A549 (cell line): ENCODE results near the gene PAQR8. TPM values are rescaled to one million over a fixed set of nuclear protein-coding genes. Genes with fewer than 3 reads are reported as not detected.

Source experiments
- ATAC-seq, 2 experiments: fragments of 200-7000 bp in 1 of 2; fragments of >200 bp in 1 of 2; cut with Nextera tagmentation in 1 of 2; cut with Tn5 transposase in 1 of 2; 3 replicates each; pipeline versions ENCODE4 v1.8.0 to v1.9.1; 2018 to 2020; ENCODE audit warnings: mild to moderate bottlenecking in 1 of 2, moderate library complexity in 1 of 2
- CTCF ChIA-PET: fragments of 300-600 bp; sonication (Branson Sonifier 250); formaldehyde crosslinking; extraction: SDS; loops from one replicate; lab custom pipeline; 2021; ENCODE audit warnings: antibody characterized with exemption, inconsistent platforms; lab: Yijun Ruan, JAX
- POLR2A ChIA-PET: fragments of 350-600 bp; formaldehyde crosslinking; extraction: SDS; loops from one replicate; lab custom pipeline; 2021; ENCODE audit warnings: antibody characterized with exemption, inconsistent platforms; lab: Yijun Ruan, JAX
- DNase-seq, 2 experiments: peaks; one replicate each; pipeline versions ENCODE4 v3.0.0 to v3.0.0-alpha.2; 2011 to 2016; ENCODE audit warnings: low read depth in 1 of 2, low spot score in 1 of 2
- FAIRE-seq: peaks from 2 replicates; lab custom pipeline; 2011; peaks lifted over from hg19 to GRCh38; lab: Jason Lieb, UNC
- H3K27ac ChIP-seq, 2 experiments: fragments of >200 bp; sonication (Bioruptor Twin); formaldehyde crosslinking; 3 replicates each; pipeline ENCODE4 v1.5.1; 2016 to 2017
- H3K4me1 ChIP-seq: fragments of >200 bp; sonication (Bioruptor Twin); formaldehyde crosslinking; 3 replicates; pipeline ENCODE4 v1.6.1; 2016
- H3K4me2 ChIP-seq: fragments of >200 bp; sonication (Bioruptor Twin); formaldehyde crosslinking; 3 replicates; pipeline ENCODE4 v1.6.1; 2016
- H3K4me3 ChIP-seq: fragments of >200 bp; sonication (Bioruptor Twin); formaldehyde crosslinking; 3 replicates; pipeline ENCODE4 v1.5.1; 2016
- H3K9me3 ChIP-seq: fragments of >200 bp; sonication (Bioruptor Twin); formaldehyde crosslinking; 3 replicates; pipeline ENCODE4 v1.6.1; 2016
- BHLHE40 ChIP-seq: IDR thresholded peaks from 2 replicates; pipeline ENCODE4 v1.6.1; 2012; ENCODE audit warnings: low read depth, low read length, inconsistent platforms
- CBX2 ChIP-seq: fragments of 200-600 bp; sonication (generic); IDR thresholded peaks from 2 replicates; pipeline ENCODE4 v1.6.1; 2016; ENCODE audit warnings: low read depth, mild to moderate bottlenecking, borderline replicate concordance
- CHD2 ChIP-seq: fragments of 150-350 bp; IDR thresholded peaks from 2 replicates; pipeline ENCODE4 v1.6.1; 2014; ENCODE audit warnings: low read length; ENCODE audit not compliant: partially characterized antibody
- CHD4 ChIP-seq: fragments of 200-600 bp; sonication (generic); IDR thresholded peaks from 2 replicates; pipeline ENCODE4 v1.6.1; 2016; ENCODE audit warnings: antibody characterized with exemption, mild to moderate bottlenecking, borderline replicate concordance
- EHMT2 ChIP-seq: fragments of 200-600 bp; sonication (generic); IDR thresholded peaks from 2 replicates; pipeline ENCODE4 v1.6.1; 2016; ENCODE audit warnings: antibody characterized with exemption, low read depth, mild to moderate bottlenecking, moderate library complexity
- EP300 ChIP-seq, 2 experiments: fragments of >200 bp; sonication (Bioruptor Twin); formaldehyde crosslinking; IDR thresholded peaks; 2 replicates in 1 of 2; 3 replicates in 1 of 2; pipeline ENCODE4 v1.6.1; 2016 to 2017
- FOSL2 ChIP-seq, 2 experiments: fragments of 450-650 bp in 1 of 2; fragments of >200 bp in 1 of 2; sonication (Bioruptor Twin) in 1 of 2; formaldehyde crosslinking; IDR thresholded peaks; 2 replicates each; pipeline versions ENCODE4 v1.5.0 to v1.6.1; 2016 to 2020; ENCODE audit warnings: mild to moderate bottlenecking in 1 of 2, moderate library complexity in 1 of 2
- FOXS1 ChIP-seq: fragments of 250-450 bp; sonication (Bioruptor Pico); IDR thresholded peaks from 2 replicates; pipeline ENCODE4 v1.5.0; 2020; ENCODE audit warnings: mild to moderate bottlenecking, moderate library complexity
- HOXB13 ChIP-seq: fragments of 250-450 bp; sonication (Bioruptor Pico); IDR thresholded peaks from 2 replicates; pipeline ENCODE4 v1.5.0; 2020; ENCODE audit warnings: low read depth, mild to moderate bottlenecking, moderate library complexity
- JUNB ChIP-seq: fragments of >200 bp; sonication (Bioruptor Twin); formaldehyde crosslinking; IDR thresholded peaks from 2 replicates; pipeline ENCODE4 v1.6.1; 2016
- KDM1A ChIP-seq: fragments of 200-600 bp; sonication (generic); IDR thresholded peaks from 2 replicates; pipeline ENCODE4 v1.6.1; 2016; ENCODE audit warnings: low read depth, mild to moderate bottlenecking
- KDM5A ChIP-seq: fragments of 200-600 bp; sonication (generic); IDR thresholded peaks from 2 replicates; pipeline ENCODE4 v1.6.1; 2016; ENCODE audit warnings: antibody characterized with exemption, mild to moderate bottlenecking
- MYC ChIP-seq: IDR thresholded peaks from 2 replicates; pipeline ENCODE4 v1.6.1; 2012; ENCODE audit warnings: mild to moderate bottlenecking, inconsistent platforms, low read length, improper control_type of control experiment, borderline replicate concordance
- NFE2L2 ChIP-seq: fragments of 150-350 bp; conservative IDR thresholded peaks from 2 replicates; pipeline ENCODE4 v1.6.1; 2014; ENCODE audit warnings: low read length
- PHF8 ChIP-seq: fragments of 200-600 bp; sonication (generic); IDR thresholded peaks from 2 replicates; pipeline ENCODE4 v1.6.1; 2016; ENCODE audit warnings: low read depth, mild to moderate bottlenecking, antibody characterized with exemption, moderate library complexity, borderline replicate concordance
- POLR2AphosphoS2 ChIP-seq: conservative IDR thresholded peaks from 2 replicates; pipeline ENCODE4 v1.6.1; 2012; ENCODE audit warnings: low read length, improper control_type of control experiment, inconsistent platforms
- RCOR1 ChIP-seq: fragments of 150-350 bp; IDR thresholded peaks from 2 replicates; pipeline ENCODE4 v1.6.1; 2014; ENCODE audit warnings: antibody characterized with exemption, low read length, low read depth
- RNF2 ChIP-seq: fragments of 200-600 bp; sonication (generic); IDR thresholded peaks from 2 replicates; pipeline ENCODE4 v1.6.1; 2016; ENCODE audit warnings: low read depth, mild to moderate bottlenecking, antibody characterized with exemption, moderate library complexity, borderline replicate concordance
- SREBF2 ChIP-seq: fragments of 450-650 bp; IDR thresholded peaks from 2 replicates; pipeline ENCODE4 v1.6.1; 2014; ENCODE audit warnings: mild to moderate bottlenecking, moderate library complexity
- TP53 ChIP-seq: fragments of 250-450 bp; sonication (Bioruptor Pico); IDR thresholded peaks from 2 replicates; pipeline ENCODE4 v1.5.0; 2021; ENCODE audit warnings: mild to moderate bottlenecking, moderate library complexity
- ZFP36 ChIP-seq: fragments of 450-650 bp; IDR thresholded peaks from 2 replicates; pipeline ENCODE4 v1.6.1; 2014; ENCODE audit warnings: borderline replicate concordance; ENCODE audit not compliant: partially characterized antibody
- ZNF302 ChIP-seq: fragments of 250-450 bp; sonication (Bioruptor Pico); IDR thresholded peaks from 2 replicates; pipeline ENCODE4 v1.9.0; 2021; ENCODE audit warnings: inconsistent platforms, mild to moderate bottlenecking, moderate library complexity
- whole genome bisulfite sequencing: methylation state at CpG from one replicate; pipeline ENCODE4 v1.1.6; 2017; ENCODE audit errors: missing lambda C conversion rate; 5-methylcytosine and 5-hydroxymethylcytosine counted together
- polyA plus RNA-seq, 4 experiments: library from polyadenylated mRNA; depleted of rRNA in 3 of 4; stranded (reverse); fragments of >200 nt; fragmentation: RNase III in 1 of 4; extraction: RNeasy Plus Mini Kit Qiagen cat#74134 plus additional on column Dnase treatment in 1 of 4; gene quantifications; 2 replicates in 3 of 4; 3 replicates in 1 of 4; pipeline ENCODE4 v1.2.3, GENCODE V29; 2011 to 2017
- TF ChIP-seq, protein P1 (sequence below): IDR thresholded peaks from 2 replicates; pipeline ENCODE4 v1.6.1; 2012
- TF ChIP-seq, protein P2 (sequence below): fragments of 250-450 bp; sonication (Bioruptor Pico); IDR thresholded peaks from 2 replicates; pipeline ENCODE4 v1.5.0; 2020; ENCODE audit warnings: low read depth, mild to moderate bottlenecking, moderate library complexity
- TF ChIP-seq, protein P3 (sequence below): IDR thresholded peaks from 2 replicates; pipeline ENCODE4 v1.6.1; 2012
- TF ChIP-seq, protein P4 (sequence below): fragments of >200 bp; sonication (Bioruptor Twin); formaldehyde crosslinking; IDR thresholded peaks from 3 replicates; pipeline ENCODE4 v1.6.1; 2016
- TF ChIP-seq, protein P5 (sequence below): IDR thresholded peaks from 2 replicates; pipeline ENCODE4 v1.6.1; 2012; ENCODE audit warnings: low read depth, borderline replicate concordance
- TF ChIP-seq, protein P6 (sequence below): fragments of >200 bp; sonication (Bioruptor Twin); formaldehyde crosslinking; IDR thresholded peaks from 3 replicates; pipeline ENCODE4 v1.5.1; 2016

PAQR8 gene
- polyA plus RNA-seq, 2 of the 4 experiments (the other 2 are of a cell fraction) = 0.80 to 1.2 TPM

DNA sequence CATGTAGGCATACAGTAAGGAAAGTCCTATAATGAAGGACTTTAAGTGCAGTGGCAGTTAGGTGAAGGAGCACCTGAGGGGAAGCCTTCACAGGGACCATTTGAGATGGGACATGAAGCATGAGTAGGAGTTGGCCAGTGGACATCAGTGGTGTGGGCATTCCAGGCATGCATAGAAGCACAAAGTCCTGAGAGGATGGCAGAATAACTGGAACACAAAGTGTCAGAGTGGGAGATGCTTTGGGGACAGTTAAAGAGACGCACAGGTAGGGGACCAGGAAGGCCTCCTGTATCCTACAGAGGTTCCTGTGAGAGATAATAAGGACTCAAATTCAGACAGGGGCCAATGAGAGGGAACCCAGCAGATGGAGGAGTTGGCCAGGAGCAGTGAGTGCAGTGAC is 31.8 kb downstream of the PAQR8 start:
- no peak for DNase-seq
- no peak for FAIRE-seq
- 94% methylated on average over 1 of the region's 1 CpG for WGBS
- ChIA-PET POLR2A (no interaction called here), CTCF (no interaction called here)
- Histone ChIP-seq H3K4me3 (no peak overlapping the region), H3K27ac (no peak overlapping the region), H3K4me2 (no peak overlapping the region), H3K4me1 (peaks cover 15% of the 10 kb centered on the region; the same call in 2 of the 3 replicates), H3K9me3 (no peaks in the 10 kb centered on the region)
- ATAC-seq = no peak
- no peak for TF ChIP-seq JUNB
- TF ChIP-seq RCOR1 = no peak
- TF ChIP-seq ZFP36 = no peak
- TF ChIP-seq FOXS1 (CRISPR knock-in tag) = no peak
- TF ChIP-seq NFE2L2 = no peak
- TF ChIP-seq, protein P1, sequence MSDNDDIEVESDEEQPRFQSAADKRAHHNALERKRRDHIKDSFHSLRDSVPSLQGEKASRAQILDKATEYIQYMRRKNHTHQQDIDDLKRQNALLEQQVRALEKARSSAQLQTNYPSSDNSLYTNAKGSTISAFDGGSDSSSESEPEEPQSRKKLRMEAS = no peak
- TF ChIP-seq POLR2AphosphoS2 = no peak
- TF ChIP-seq CHD4 = no peak
- TF ChIP-seq RNF2 = no peak
- no peak for TF ChIP-seq SREBF2
- TF ChIP-seq, protein P2, sequence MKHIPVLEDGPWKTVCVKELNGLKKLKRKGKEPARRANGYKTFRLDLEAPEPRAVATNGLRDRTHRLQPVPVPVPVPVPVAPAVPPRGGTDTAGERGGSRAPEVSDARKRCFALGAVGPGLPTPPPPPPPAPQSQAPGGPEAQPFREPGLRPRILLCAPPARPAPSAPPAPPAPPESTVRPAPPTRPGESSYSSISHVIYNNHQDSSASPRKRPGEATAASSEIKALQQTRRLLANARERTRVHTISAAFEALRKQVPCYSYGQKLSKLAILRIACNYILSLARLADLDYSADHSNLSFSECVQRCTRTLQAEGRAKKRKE (CRISPR knock-in tag) = no peak
- TF ChIP-seq EP300 (IDR thresholded peaks at IDR 0.05) = no peak
- no peak for TF ChIP-seq TP53 (CRISPR knock-in tag)
- TF ChIP-seq CBX2 = no peak
- no peak for TF ChIP-seq EHMT2

DNA sequence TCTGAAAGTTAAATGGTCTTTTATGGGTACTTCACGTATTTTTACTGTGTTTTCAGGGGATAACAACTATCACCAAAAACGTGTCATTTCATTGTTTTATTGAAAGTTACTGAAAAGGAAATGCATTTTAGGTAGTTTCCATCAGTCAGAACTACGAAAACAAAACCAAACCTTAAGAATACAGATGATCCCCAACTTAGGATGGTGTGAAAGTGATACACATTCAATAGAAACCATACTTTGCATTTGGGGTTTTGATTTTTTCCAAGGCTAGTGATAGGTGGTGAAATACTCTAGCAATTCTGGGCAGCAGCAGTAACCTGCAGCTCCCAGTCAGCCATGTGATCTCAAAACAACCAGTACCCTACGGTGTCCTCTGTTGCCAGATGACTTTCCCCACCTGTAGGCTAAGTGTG is 32.3 kb downstream of the PAQR8 start:
- H3K4me1 ChIP-seq = peaks cover 15% of the 10 kb centered on the region; the same call in 2 of the 3 replicates
- H3K4me2 ChIP-seq = no peak overlapping the region
- CTCF ChIA-PET = no interaction called here
- H3K9me3 ChIP-seq = no peaks in the 10 kb centered on the region
- WGBS = 65% methylated on average over 4 of the region's 4 CpGs
- FAIRE-seq (no peak), ATAC-seq (no peak), DNase-seq (no peak)
- no peak overlapping the region for H3K4me3 ChIP-seq
- H3K27ac ChIP-seq = no peak overlapping the region
- no peak for TF ChIP-seq ZFP36
- TF ChIP-seq, protein P3, sequence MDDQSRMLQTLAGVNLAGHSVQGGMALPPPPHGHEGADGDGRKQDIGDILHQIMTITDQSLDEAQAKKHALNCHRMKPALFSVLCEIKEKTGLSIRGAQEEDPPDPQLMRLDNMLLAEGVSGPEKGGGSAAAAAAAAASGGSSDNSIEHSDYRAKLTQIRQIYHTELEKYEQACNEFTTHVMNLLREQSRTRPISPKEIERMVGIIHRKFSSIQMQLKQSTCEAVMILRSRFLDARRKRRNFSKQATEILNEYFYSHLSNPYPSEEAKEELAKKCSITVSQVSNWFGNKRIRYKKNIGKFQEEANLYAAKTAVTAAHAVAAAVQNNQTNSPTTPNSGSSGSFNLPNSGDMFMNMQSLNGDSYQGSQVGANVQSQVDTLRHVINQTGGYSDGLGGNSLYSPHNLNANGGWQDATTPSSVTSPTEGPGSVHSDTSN = no peak
- TF ChIP-seq, protein P4, sequence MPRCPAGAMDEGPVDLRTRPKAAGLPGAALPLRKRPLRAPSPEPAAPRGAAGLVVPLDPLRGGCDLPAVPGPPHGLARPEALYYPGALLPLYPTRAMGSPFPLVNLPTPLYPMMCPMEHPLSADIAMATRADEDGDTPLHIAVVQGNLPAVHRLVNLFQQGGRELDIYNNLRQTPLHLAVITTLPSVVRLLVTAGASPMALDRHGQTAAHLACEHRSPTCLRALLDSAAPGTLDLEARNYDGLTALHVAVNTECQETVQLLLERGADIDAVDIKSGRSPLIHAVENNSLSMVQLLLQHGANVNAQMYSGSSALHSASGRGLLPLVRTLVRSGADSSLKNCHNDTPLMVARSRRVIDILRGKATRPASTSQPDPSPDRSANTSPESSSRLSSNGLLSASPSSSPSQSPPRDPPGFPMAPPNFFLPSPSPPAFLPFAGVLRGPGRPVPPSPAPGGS = no peak
- no peak for TF ChIP-seq ZNF302 (CRISPR knock-in tag)
- TF ChIP-seq BHLHE40 = no peak
- TF ChIP-seq NFE2L2 = no peak
- no peak for TF ChIP-seq PHF8
- no peak for TF ChIP-seq KDM1A
- no peak for TF ChIP-seq HOXB13
- POLR2A ChIA-PET = no interaction called here

DNA sequence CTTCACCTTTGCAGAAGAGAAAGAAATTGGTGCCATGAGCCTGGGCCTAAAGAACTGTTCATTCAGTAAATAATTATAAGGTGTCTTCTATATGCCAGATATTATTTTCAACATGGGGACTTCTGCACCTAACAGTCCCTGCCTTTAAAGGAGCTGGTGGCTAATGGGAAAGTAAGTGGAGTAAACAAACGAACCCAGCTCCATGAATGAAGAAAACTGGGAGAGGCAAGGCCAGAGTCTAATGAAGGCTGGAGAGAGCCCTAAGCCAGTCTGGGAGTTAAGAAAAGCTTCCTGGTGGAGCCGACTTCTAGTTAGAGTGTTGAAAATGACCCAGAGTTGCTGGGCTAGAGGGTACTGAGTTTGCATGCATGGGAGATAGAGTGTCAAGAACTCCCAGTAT is 34.0 kb downstream of the PAQR8 start:
- 35% methylated on average over 2 of the region's 2 CpGs for WGBS
- no peak for ATAC-seq
- CTCF ChIA-PET = interaction anchor here (1.0 to 7.1 kb wide), 2 partner anchors 11 to 110 kb away, joined by 3 to 46 read pairs; partner anchors contain the start of gene MCM3
- TF ChIP-seq NFE2L2 (no peak), CHD2 (no peak), CBX2 (no peak), FOSL2 (IDR thresholded peaks at IDR 0.05) (no peak), FOSL2 (CRISPR knock-in tag; IDR thresholded peaks at IDR 0.05) (no peak), KDM5A (no peak), EP300 (IDR thresholded peaks at IDR 0.05) (no peak), MYC (no peak)
- TF ChIP-seq, protein P5, sequence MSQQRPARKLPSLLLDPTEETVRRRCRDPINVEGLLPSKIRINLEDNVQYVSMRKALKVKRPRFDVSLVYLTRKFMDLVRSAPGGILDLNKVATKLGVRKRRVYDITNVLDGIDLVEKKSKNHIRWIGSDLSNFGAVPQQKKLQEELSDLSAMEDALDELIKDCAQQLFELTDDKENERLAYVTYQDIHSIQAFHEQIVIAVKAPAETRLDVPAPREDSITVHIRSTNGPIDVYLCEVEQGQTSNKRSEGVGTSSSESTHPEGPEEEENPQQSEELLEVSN = no peak
- TF ChIP-seq, protein P6, sequence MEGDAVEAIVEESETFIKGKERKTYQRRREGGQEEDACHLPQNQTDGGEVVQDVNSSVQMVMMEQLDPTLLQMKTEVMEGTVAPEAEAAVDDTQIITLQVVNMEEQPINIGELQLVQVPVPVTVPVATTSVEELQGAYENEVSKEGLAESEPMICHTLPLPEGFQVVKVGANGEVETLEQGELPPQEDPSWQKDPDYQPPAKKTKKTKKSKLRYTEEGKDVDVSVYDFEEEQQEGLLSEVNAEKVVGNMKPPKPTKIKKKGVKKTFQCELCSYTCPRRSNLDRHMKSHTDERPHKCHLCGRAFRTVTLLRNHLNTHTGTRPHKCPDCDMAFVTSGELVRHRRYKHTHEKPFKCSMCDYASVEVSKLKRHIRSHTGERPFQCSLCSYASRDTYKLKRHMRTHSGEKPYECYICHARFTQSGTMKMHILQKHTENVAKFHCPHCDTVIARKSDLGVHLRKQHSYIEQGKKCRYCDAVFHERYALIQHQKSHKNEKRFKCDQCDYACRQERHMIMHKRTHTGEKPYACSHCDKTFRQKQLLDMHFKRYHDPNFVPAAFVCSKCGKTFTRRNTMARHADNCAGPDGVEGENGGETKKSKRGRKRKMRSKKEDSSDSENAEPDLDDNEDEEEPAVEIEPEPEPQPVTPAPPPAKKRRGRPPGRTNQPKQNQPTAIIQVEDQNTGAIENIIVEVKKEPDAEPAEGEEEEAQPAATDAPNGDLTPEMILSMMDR = no peak
- TF ChIP-seq, protein P4 = no peak
- POLR2A ChIA-PET = no interaction called here
- H3K4me1 ChIP-seq = peaks cover under 1% of the 10 kb centered on the region; the same call in 1 of the 3 replicates
- no peak for DNase-seq
- H3K27ac ChIP-seq = no peak overlapping the region
- H3K4me3 ChIP-seq = no peak overlapping the region
- no peak overlapping the region for H3K4me2 ChIP-seq
- no peak for FAIRE-seq
- H3K9me3 ChIP-seq = no peaks in the 10 kb centered on the region
